Right lung (tissue), 10 donors: ENCODE data around the gene XAGE1A. TPM values are rescaled to one million over a fixed set of nuclear protein-coding genes. Genes with fewer than 3 reads are reported as not detected.
"Not testable (repeated sequence)": the region's sequence is repeated elsewhere in the genome, so short reads cannot be mapped to it uniquely, and the experiment has no call there.

Experiments used
- DNase-seq, 2 donors: peaks; one replicate each; pipeline ENCODE4 v3.0.0-alpha.2; 2013
- long read RNA-seq, 8 donors: transcript quantifications; one replicate each; lab custom pipeline, GENCODE V29; 2026
- polyA plus RNA-seq, 5 donors: library from polyadenylated mRNA; unstranded; fragments of 120-200 nt; gene quantifications; one replicate each; pipeline versions ENCODE4 v1.2.1 to v1.2.3, GENCODE V29; 2013; ENCODE audit warnings: inconsistent platforms in 1 of 5, low replicate concordance in 1 of 5; ENCODE audit not compliant: insufficient read length in 5 of 5, insufficient read depth in 1 of 5

XAGE1A gene, protein sequence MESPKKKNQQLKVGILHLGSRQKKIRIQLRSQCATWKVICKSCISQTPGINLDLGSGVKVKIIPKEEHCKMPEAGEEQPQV
- polyA plus RNA-seq: not detected
- long read RNA-seq, donor 1: 0 reads
- long read RNA-seq, donor 2: 0 reads
- long read RNA-seq, donor 3: 0 reads
- long read RNA-seq, donor 4: 0 reads
- long read RNA-seq, donor 5: 0 reads
- long read RNA-seq, donor 6: 0 reads
- long read RNA-seq, donor 7: 0 reads
- long read RNA-seq, donor 8: 0 reads

DNA sequence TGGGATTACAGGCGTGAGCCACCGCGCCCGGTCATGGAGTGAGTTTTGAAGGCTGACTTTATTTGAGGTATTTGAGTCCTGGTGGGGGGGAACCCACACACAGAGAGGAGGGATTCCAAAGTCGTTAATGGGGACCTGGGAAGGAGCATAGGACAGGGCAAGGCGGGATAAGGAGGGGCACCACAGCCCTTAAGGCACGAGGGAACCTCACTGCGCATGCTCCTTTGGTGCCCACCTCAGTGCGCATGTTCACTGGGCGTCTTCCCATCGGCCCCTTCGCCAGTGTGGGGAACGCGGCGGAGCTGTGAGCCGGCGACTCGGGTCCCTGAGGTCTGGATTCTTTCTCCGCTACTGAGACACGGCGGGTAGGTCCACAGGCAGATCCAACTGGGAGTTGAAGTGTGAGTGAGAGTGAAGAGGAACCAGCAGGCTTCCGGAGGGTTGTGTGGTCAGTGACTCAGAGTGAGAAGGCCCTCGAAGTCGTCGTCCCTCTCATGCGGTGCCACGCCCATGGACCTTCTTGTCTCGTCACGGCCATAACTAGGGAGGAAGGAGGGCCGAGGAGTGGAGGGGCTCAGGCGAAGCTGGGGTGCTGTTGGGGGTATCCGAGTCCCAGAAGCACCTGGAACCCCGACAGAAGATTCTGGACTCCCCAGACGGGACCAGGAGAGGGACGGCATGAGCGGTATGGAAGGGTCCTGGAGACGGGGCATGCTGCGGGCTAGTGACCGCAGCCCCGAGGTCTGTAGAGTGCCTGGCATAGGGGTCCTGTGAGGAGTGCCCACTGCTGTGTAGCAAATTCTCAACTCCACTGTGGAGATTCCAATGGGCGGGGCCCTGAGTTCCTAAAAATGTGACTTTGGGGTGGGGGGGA is at the start of gene XAGE1A:
Gene XAGE1A (plus strand): TSS at position 264 of the 874 bp plus-strand sequence. CDS start 1,554 bp downstream, outside the sequence.
- not testable (repeated sequence) for DNase-seq

DNA sequence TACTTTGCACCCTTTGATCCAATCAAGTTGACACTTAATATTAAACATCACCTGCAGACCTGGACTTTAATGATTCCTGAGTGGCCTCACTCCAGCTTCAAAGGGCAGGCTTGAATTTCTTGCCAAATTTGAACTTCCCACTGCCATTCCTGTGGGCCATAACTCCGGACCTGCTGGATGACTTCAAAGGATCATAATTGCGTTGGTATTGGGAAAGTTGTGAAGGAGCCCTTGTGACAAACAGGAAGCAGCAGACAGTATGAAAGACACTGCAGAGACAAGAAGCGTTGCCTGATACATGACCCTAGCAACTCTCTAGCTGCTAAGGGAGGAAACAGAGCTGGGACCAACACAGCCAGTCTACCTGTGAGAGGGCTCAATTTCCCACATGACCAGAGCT is 43.6 kb upstream of the XAGE1A start:
- DNase-seq: not testable (repeated sequence)

DNA sequence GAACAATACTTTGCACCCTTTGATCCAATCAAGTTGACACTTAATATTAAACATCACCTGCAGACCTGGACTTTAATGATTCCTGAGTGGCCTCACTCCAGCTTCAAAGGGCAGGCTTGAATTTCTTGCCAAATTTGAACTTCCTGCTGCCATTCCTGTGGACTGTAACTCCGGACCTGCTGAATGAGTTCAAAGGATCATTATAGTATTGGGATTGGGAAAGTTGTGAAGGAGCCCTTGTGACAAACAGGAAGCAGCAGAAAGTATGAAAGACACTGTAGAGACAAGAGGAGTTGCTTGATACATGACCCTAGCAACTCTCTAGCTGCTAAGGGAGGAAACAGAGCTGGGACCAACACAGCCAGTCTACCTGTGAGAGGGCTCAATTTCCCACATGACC is 24.3 kb upstream of the XAGE1A start:
- DNase-seq: not testable (repeated sequence)

DNA sequence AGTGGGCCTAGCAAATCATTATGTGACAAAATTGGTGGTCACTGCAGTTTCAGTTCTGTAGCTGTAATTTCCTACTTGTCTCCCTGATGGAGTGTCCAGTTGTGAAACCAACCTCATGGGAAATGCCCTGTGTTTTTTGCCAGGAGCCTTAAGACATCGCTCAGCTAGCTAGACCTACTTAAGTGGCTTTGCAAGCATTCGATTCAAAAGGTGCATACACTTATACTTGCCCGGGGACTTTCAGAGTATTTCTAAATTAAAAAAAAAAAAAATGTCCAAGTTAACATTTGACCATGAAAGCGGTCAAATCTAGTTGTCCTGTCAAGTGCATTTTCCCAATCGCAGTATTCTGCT is 788 bp downstream of the XAGE1A start:
- DNase-seq: not testable (repeated sequence)

DNA sequence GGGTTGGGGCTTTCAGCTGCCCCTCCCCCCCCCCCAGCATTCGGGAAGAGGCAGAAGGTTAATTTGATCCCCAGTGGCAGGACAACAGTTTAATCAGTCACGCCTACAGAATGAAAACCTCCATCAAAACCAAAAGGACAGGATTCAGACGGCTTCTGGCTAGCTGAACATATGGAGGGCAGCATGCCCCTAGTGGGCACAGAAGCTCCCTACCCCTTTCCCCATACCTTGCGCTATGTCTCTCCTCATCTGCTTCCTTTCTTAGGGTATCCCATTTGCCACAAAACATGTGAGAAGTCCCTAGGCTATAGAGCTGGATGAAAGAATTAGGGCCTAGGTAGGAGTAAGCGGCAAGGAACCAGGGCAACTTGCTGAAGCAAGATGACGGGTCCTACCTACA is 5.8 kb downstream of the XAGE1A start:
- not testable (repeated sequence) for DNase-seq

DNA sequence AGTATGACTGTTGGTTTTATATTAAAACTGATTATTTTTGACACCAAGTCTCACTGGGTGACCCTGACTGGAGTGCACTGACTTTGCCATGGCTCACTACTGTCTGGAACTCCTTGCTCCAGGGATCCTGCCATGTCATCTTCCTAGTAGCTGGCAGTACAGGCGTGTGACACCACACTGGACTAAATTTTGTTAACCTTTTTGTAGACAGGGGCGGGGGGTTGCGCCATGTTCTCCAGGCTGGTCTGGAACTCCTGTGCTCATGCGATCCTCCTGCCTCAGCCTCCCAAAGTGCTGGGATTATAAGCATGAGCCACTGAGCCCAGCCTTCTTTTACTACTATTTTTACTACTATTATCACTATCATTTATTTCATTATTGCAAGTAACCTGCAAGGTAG is 8.9 kb downstream of the XAGE1A start:
- DNase-seq: no peak

DNA sequence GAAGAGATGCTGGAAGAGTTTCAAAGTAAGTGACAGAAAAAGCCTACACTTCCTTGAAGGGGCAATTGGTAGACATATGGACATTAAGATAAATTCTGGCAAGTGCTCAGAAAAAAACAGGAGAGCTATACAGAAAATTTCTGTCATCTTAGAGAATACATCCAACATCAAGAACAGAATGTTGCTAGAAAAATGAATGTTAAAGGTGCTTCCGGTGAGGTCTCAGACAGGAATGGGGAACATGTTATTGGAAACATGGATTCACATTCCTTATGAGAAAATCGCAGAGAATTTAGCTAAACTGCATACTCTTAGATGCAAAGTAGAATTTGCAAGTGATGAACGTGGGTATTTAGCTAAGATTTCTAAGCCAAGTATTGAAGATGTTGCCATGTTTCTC is 11.7 kb downstream of the XAGE1A start:
- DNase-seq: no peak

GRCh38 chrX:52509916-52510315 is 14.3 kb downstream of the XAGE1A start:
- no peak for DNase-seq

GRCh38 chrX:52511126-52511525 is 15.5 kb downstream of the XAGE1A start:
- not testable (repeated sequence) for DNase-seq

- not testable (repeated sequence) for DNase-seq
Observed at GRCh38 chrX:52516110-52516986, 20.7 kb downstream of the XAGE1A start.

- not testable (repeated sequence) for DNase-seq
Observed at GRCh38 chrX:52516987-52517325, 21.3 kb downstream of the XAGE1A start, which contains the start of gene XAGE1B. Gene XAGE1B (minus strand): TSS chrX:52517063. CDS start chrX:52515527, 1,536 bp downstream.

DNA sequence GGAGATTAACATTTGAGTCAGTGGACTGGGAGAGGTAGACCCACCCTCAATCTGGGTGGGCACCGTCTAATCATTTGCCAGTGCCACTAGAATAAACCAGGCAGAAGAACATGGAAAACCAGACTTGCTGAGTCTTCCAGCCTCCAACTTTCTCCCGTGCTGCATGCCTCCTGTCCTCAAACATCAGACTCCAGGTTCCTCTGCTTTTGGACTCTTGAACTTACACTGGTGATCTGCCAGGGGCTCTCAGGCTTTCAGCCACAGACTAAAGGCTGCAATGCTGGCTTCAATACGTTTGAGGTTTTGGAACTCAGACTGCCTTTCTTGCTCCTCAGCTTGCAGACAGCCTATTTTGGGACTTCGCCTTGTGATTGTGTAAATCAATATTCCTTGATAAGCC is 45.4 kb downstream of the XAGE1A start:
- DNase-seq: not testable (repeated sequence)

DNA sequence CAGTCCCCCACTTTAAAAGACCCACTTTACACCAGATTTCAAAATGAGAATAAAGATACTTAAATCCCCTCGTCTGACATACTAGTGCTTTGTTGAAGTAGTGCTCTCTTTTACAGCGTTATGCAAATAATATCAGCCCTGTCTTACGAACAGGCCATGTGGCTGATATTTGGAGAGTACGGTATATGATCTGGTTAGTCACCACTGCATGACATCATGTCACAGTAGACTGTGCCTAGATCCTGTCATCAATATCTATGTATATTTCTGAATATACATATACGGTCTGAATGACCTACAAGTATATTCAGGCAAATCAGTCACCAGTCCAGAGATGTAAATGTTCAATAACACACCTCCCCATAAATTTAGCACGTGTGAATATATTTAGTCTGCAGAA is 46.7 kb downstream of the XAGE1A start:
- no peak for DNase-seq

- no peak for DNase-seq
Observed at GRCh38 chrX:52544147-52544840, 48.7 kb downstream of the XAGE1A start.

- not testable (repeated sequence) for DNase-seq
Observed at GRCh38 chrX:52548769-52549168, 53.2 kb downstream of the XAGE1A start.

Other genes starting within 250 kb of the XAGE1A start
- gene XAGE2, start 126.8 kb upstream of the XAGE1A start, polyA plus RNA-seq: under 1 TPM in 3 of 5 donors, not detected in 2; 0.38 to 0.46 (median 0.43) TPM
- not detected for gene XAGE1B, start 21.3 kb downstream of the XAGE1A start, polyA plus RNA-seq
- gene SSX7, start 159.1 kb downstream of the XAGE1A start, polyA plus RNA-seq: not detected
- gene SSX2, start 211.4 kb downstream of the XAGE1A start, polyA plus RNA-seq: not detected